ENCODE results near the gene MFSD12.

MFSD12 gene

GRCh38 chr19:3555653-3556422 lies 1.5 kb downstream of the MFSD12 start:
- DNase-seq, result no peak

GRCh38 chr19:3554254-3555083 lies 2.9 kb downstream of the MFSD12 start:
- DNase-seq, result peak; percentile 18

GRCh38 chr19:3551792-3552095 lies 5.6 kb downstream of the MFSD12 start:
- DNase-seq, result no peak

GRCh38 chr19:3550947-3551791 lies 6.2 kb downstream of the MFSD12 start:
- no peak for DNase-seq

- no peak for DNase-seq
Measured at GRCh38 chr19:3549816-3550215, 7.6 kb downstream of the MFSD12 start.

- DNase-seq, result no peak
Measured at GRCh38 chr19:3548606-3549005, 8.8 kb downstream of the MFSD12 start.

GRCh38 chr19:3547767-3548282 lies 9.6 kb downstream of the MFSD12 start:
- DNase-seq, result no peak

GRCh38 chr19:3547301-3547731 lies 10.1 kb downstream of the MFSD12 start:
- DNase-seq, result no peak

GRCh38 chr19:3546119-3546518 lies 11.3 kb downstream of the MFSD12 start:
- DNase-seq, result no peak

GRCh38 chr19:3545669-3546034 lies 11.7 kb downstream of the MFSD12 start:
- no peak for DNase-seq

GRCh38 chr19:3544742-3545668 lies 12.4 kb downstream of the MFSD12 start:
- peak; percentile 10 to 37 for DNase-seq

- DNase-seq, result no peak
Measured at GRCh38 chr19:3544058-3544376, 13.4 kb downstream of the MFSD12 start.

GRCh38 chr19:3543150-3544057 lies 14.0 kb downstream of the MFSD12 start:
- no peak for DNase-seq

- no peak for DNase-seq
Measured at GRCh38 chr19:3539756-3540118, 17.6 kb downstream of the MFSD12 start.

- no peak for DNase-seq
Measured at GRCh38 chr19:3538965-3539755, 18.2 kb downstream of the MFSD12 start, which contains the start of gene TEKTIP1. Gene TEKTIP1 (plus strand): TSS chr19:3539174. CDS start chr19:3539178, 4 bp downstream.

- no peak for DNase-seq
Measured at GRCh38 chr19:3538258-3538929, 19.0 kb downstream of the MFSD12 start.

GRCh38 chr19:3537438-3538240 lies 19.7 kb downstream of the MFSD12 start:
- DNase-seq, result no peak

- no peak for DNase-seq
Measured at GRCh38 chr19:3537101-3537437, 20.3 kb downstream of the MFSD12 start.
